ENCODE measurements around the gene CCDC181.

CCDC181 gene

DNA sequence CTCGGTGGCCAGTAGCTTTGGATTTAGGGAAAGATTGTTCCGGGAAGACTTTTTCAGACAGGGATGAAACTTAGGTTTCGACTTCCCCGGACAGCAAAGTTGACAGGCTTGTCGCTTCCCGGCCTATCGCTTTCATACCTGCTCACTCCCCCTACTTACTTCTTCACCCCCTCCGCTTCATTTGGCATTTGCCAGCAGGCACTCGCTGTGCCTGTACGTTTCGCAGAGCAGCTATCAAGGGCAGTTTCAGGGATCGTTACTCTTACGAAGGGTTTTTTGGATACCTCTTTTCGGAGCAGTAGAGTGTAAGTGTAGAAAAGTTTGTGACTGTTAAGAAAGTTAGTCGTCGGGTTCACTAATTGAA, 58.9 kb downstream of the CCDC181 start:
- Histone ChIP-seq H3K4me1 (ENCODE audit: insufficient read depth, low read length) (no peaks in the 10 kb centered on the region), H3K36me3 (ENCODE audit: insufficient read depth, low read length) (no peaks in the 10 kb centered on the region), H3K9me3 (ENCODE audit: control insufficient read depth, insufficient read depth, low read length) (no peaks in the 10 kb centered on the region), H3K9ac (ENCODE audit: low read depth, low read length) (peak overlapping the region; percentile 72)

DNA sequence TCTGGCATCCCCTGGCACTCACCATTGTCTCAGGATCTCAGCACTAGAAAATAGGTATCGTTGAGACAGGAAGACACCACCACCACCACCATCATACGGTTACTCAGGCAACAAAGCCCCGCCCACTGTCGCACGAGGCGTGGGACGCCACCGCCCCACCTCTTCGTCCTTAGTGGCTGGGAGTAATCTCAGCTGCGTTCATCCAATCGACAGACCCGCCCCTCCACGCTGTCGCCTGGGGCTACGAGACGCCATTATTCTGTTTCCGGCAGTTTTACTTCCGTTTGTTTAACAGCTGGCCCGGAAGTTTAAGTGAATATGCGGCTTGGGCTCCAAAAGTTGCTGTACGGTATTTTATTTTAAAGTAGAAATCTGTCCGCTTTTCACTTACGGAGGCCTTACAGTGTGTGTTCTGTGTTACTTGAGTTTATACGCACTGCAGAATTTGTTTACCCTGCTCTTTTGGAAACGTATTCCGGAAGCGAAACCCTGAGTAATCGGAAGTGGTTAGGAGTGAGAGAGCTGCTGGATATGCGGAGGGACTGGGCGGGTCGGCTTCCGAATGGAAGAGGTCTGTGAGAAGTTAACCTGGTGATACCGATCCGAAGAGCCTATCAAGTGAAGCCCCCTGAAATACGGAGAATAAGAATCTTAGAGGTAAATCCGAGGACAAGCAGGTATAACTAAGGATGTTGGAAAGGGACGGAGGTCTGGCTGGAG, 59.4 kb downstream of the CCDC181 start, which contains the start of the genes BLZF1 and NME7:
TSS of gene BLZF1 (plus strand) at position 510 of the 720 bp plus-strand sequence. CDS start 1,328 bp downstream, outside the sequence.
TSS of gene NME7 (minus strand) at position 112 of the 720 bp plus-strand sequence. CDS start at position 25, 87 bp downstream.
- Histone ChIP-seq H3K9me3 (ENCODE audit: control insufficient read depth, insufficient read depth, low read length) (no peaks in the 10 kb centered on the region), H3K4me1 (ENCODE audit: insufficient read depth, low read length) (no peaks in the 10 kb centered on the region), H3K36me3 (ENCODE audit: insufficient read depth, low read length) (no peaks in the 10 kb centered on the region), H3K9ac (ENCODE audit: low read depth, low read length) (peak within 1 kb of the TSS; percentile 72)

DNA sequence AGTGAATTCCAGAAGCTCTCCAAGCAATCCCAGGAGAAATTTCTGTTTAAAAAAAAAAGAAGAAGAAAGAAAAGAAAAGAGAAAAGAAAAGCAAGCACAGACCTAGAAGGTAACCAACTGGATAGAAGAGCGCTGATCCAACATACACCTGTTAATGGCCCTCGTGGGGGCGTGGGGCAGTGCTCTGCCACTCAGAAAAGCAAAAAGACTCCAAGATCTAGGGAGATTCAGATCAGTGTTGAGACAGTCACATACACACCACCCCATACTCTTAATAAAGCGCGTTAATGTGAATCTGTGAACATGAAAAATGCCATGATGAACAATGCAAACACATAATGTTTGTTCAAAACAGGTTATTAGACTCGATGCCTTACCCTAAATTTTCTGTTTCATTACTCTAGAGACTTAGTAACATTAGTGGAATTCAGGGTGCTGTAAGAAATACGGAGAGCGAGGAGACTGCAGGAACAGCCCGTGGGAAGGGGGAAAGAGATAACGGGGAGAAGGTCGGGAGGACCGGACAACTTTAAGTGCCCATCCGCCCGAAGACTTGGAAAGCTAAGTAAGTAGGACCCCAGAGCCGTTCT, 60.1 kb downstream of the CCDC181 start:
- no peaks in the 10 kb centered on the region for H3K9me3 ChIP-seq (ENCODE audit: control insufficient read depth, insufficient read depth, low read length)
- H3K36me3 ChIP-seq (ENCODE audit: insufficient read depth, low read length): no peaks in the 10 kb centered on the region
- H3K4me1 ChIP-seq (ENCODE audit: insufficient read depth, low read length): no peaks in the 10 kb centered on the region
- H3K9ac ChIP-seq (ENCODE audit: low read depth, low read length): peak overlapping the region; percentile 72

DNA sequence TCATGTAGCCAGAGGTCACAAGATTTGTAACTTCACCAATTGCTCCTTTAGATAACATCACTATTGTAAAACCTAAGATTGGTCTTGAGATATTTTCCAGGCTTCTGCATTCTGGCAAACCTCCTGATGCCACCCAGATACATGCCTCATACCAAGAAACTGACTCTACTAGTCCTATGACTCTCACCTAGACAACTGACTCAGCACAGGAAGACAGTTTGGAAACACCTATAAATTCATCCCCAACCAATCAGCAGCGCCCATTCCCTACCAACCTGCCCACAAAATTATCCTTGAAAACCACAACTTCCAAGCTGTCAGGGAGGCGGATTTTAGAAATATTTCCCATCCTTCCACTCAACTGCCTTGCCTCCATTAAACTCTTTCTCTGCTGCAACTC, 62.3 kb downstream of the CCDC181 start:
- H3K4me1 ChIP-seq (ENCODE audit: insufficient read depth, low read length): no peaks in the 10 kb centered on the region
- H3K9me3 ChIP-seq (ENCODE audit: control insufficient read depth, insufficient read depth, low read length): no peaks in the 10 kb centered on the region
- H3K36me3 ChIP-seq (ENCODE audit: insufficient read depth, low read length): no peaks in the 10 kb centered on the region
- no peak overlapping the region for H3K9ac ChIP-seq (ENCODE audit: low read depth, low read length)

DNA sequence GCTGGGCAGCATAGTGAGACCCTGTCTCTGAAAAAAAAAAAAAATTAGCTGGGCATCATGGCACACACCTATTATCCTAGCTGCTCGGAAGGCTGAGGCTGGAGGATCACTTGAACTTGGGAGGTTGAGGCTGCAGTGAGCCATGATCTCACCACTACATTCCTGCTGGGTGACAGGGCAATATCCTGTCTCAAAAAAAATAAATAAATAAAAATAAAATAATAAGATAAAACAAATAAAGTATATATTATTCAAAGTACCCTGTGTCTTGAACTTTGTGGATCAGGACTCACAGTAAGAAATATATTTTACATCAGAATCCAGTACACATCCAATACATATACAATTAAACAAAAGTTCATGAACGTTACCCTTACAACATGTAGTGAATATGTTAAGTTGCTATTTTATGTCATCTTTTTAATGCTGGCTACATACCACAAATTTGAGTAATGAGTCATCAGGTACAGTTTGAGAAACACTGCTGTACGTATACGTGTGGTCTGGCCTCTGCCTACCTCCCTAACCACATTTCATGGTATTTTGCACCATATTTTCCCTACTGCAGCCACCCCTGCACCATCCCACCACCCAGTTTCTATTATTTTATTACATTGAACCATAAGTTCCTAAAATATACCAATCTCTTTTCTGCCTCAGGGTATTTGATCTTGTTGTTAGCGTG, 64.1 kb downstream of the CCDC181 start:
- Histone ChIP-seq H3K4me1 (ENCODE audit: insufficient read depth, low read length) (no peaks in the 10 kb centered on the region), H3K36me3 (ENCODE audit: insufficient read depth, low read length) (no peaks in the 10 kb centered on the region), H3K9me3 (ENCODE audit: control insufficient read depth, insufficient read depth, low read length) (no peaks in the 10 kb centered on the region), H3K9ac (ENCODE audit: low read depth, low read length) (no peak overlapping the region)

DNA sequence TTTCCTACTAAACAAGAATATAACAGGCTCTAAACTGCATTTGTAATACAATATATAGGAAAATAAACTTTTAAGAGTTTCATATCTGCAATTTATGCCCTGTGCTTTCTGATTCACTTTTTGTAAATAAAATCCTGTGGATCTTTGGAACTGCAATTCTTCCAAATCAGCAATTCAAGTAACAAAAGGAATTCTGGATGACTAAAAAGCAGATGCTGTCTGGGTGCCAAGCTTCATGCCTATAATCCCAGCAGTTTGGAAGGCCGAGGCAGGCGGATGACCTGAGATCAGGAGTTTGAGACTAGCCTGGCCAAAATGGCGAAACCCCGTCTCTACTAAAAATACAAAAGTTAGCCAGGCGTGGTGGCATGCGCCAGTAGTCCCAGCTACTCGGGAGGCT, 66.0 kb downstream of the CCDC181 start:
- Histone ChIP-seq H3K36me3 (ENCODE audit: insufficient read depth, low read length) (no peaks in the 10 kb centered on the region), H3K4me1 (ENCODE audit: insufficient read depth, low read length) (no peaks in the 10 kb centered on the region), H3K9ac (ENCODE audit: low read depth, low read length) (no peak overlapping the region), H3K9me3 (ENCODE audit: control insufficient read depth, insufficient read depth, low read length) (no peaks in the 10 kb centered on the region)

DNA sequence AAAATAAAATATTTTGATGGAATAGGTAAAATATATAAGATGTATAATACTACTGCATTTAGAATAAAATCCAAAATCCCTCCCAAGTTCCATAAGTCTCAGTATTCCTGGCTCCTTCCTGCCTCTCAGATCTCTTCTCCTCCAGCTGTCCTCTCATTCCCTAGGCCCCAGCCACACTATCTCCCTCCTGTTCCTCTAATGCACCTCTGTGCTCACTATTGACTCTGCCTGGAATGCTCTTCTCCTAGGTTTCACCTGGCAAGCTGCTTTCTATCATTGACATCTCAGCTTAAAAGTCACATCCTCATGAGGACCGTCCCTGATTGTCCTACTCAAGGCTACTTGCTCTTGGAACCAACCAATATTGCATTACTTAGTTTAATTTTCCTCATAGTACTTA, 66.9 kb downstream of the CCDC181 start:
- Histone ChIP-seq H3K9me3 (ENCODE audit: control insufficient read depth, insufficient read depth, low read length) (no peaks in the 10 kb centered on the region), H3K9ac (ENCODE audit: low read depth, low read length) (no peak overlapping the region), H3K36me3 (ENCODE audit: insufficient read depth, low read length) (no peaks in the 10 kb centered on the region), H3K4me1 (ENCODE audit: insufficient read depth, low read length) (no peaks in the 10 kb centered on the region)

DNA sequence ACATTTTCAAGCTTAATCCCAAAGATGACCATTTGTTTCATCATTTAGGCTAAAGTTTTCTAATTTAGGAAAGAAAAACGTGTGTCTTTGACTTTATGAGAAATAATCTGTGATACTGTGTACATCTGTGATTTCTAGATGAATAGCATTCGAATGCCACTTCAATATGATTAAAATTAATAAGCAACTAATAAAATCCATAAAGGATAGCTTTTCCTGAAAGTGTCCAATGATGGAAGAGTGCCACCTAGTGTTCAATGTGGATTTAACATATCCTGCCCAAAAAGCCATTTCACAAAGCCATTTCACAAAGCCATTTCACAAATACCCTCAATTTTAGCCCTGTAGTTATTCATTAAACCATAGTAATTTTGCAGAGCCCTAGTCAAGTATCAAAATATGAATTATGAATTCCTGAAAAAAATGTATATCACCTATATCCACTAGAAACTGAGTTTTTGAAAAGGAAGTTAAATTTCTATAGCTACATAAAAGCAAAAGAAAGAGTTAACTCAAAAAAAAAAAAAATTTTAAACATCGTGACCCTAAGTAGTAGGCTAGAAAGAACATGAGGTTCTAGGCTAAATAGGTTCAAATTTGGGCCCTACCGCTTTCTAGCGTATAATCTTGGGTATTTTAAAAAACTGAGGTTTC, 78.8 kb downstream of the CCDC181 start:
- Histone ChIP-seq H3K36me3 (ENCODE audit: insufficient read depth, low read length) (no peaks in the 10 kb centered on the region), H3K4me1 (ENCODE audit: insufficient read depth, low read length) (no peaks in the 10 kb centered on the region), H3K9me3 (ENCODE audit: control insufficient read depth, insufficient read depth, low read length) (peaks cover 5% of the 10 kb centered on the region; the same call in 1 of the 2 replicates), H3K9ac (ENCODE audit: low read depth, low read length) (no peak overlapping the region)

DNA sequence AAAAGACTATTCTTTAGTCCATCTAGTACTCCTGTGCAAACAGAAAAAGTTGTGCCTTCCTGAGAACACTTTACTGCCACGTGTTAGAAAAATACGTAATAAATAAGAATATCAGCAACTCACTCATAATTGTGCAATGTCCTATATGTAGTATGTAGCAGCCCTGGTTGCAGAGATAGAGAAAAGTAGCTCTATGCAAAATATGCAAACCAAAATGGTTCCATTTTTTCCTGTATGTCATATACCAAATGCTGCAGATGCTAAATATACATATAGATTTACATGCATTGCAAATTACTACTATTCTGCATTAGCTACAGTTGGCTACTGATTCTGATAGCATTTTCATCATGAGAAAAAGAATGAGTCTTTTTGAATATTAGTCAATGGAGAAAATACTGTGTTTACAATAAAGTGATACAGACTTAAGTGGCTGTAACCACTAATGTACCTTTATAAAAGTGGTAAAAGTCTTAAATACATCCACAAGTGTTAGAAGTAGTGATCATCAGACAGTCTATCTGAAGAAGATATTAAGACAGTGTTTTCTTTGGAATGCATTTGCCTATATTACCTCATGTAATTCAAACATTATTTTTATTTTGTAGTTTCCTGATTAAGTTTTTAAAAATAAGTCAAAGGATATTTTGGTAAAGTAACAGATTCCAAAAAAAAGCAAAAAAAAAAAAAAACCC, 79.4 kb downstream of the CCDC181 start:
- H3K4me1 ChIP-seq (ENCODE audit: insufficient read depth, low read length): no peaks in the 10 kb centered on the region
- H3K9me3 ChIP-seq (ENCODE audit: control insufficient read depth, insufficient read depth, low read length): peaks cover 5% of the 10 kb centered on the region; the same call in 1 of the 2 replicates
- no peaks in the 10 kb centered on the region for H3K36me3 ChIP-seq (ENCODE audit: insufficient read depth, low read length)
- no peak overlapping the region for H3K9ac ChIP-seq (ENCODE audit: low read depth, low read length)

DNA sequence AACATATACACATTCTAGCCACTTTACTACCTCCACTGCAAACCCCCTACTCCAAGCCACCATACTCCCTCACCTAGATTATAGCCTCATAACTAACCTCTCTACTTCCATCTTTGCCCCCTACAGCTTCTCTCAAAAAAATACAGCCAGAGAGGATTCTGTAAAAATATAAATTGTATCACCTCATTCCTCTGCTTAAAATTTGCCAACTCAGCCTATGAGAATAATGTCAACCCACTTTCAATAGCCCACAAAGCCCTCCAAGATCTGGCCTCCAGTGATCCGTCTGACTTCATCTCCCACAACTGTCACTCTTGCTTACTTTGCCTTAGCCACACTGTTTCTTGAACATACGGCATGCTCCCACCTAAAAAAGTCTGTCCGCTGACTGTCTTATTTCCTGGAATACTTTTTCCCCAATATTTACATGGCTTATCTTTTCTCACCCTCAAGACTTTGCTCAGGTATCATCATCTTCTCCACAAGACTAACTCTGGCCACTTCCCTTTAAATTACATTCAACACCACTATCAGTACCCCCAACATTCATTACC, 81.2 kb downstream of the CCDC181 start:
- Histone ChIP-seq H3K9ac (ENCODE audit: low read depth, low read length) (no peak overlapping the region), H3K9me3 (ENCODE audit: control insufficient read depth, insufficient read depth, low read length) (peaks cover 4% of the 10 kb centered on the region; the same call in 1 of the 2 replicates), H3K36me3 (ENCODE audit: insufficient read depth, low read length) (no peaks in the 10 kb centered on the region), H3K4me1 (ENCODE audit: insufficient read depth, low read length) (no peaks in the 10 kb centered on the region)

DNA sequence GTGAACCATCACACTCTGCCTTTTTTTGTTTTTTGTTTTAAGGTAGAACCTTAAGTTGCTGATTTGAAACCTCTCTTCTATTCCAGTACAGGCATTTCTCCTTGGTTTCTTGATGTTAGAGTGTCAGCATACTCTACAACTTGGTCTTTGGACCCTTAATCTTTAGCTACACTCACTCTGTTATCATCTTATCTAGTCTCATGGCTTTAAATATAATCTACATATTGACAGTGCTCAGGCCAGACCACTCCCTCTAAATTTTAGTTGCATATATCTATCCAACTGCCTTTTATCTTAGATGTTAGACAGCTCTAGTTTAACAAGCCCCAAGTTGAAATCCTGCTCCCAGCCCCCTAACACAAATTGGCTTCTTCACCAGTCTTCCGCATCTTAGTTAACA, 81.8 kb downstream of the CCDC181 start:
- peaks cover 4% of the 10 kb centered on the region; the same call in 1 of the 2 replicates for H3K9me3 ChIP-seq (ENCODE audit: control insufficient read depth, insufficient read depth, low read length)
- no peak overlapping the region for H3K9ac ChIP-seq (ENCODE audit: low read depth, low read length)
- H3K4me1 ChIP-seq (ENCODE audit: insufficient read depth, low read length): no peaks in the 10 kb centered on the region
- H3K36me3 ChIP-seq (ENCODE audit: insufficient read depth, low read length): no peaks in the 10 kb centered on the region
